H9 (cell line): ENCODE data around the gene CCDC88A. TPM values are rescaled to one million over a fixed set of nuclear protein-coding genes. Genes with fewer than 3 reads are reported as not detected.

Experiments
- DNase-seq: peaks from one replicate; pipeline ENCODE4 v3.0.0-alpha.2; 2017
- H2AFZ ChIP-seq: one replicate; pipeline ENCODE4 v1.6.1; 2013; ENCODE audit warnings: mild to moderate bottlenecking, low read length, control low read depth, moderate library complexity
- H2AK5ac ChIP-seq: 2 replicates; pipeline ENCODE4 v1.6.1; 2013; ENCODE audit warnings: low read length, control low read depth, mixed read lengths; ENCODE audit not compliant: insufficient read length
- H2BK120ac ChIP-seq: one replicate; pipeline ENCODE4 v1.6.1; 2013; ENCODE audit warnings: low read depth, mild to moderate bottlenecking, low read length, control low read depth, inconsistent platforms; ENCODE audit not compliant: poor library complexity, severe bottlenecking
- H2BK12ac ChIP-seq: 2 replicates; pipeline ENCODE4 v1.6.1; 2013; ENCODE audit warnings: low read length, control low read depth, mixed read lengths, low read depth; ENCODE audit not compliant: insufficient read length
- H2BK15ac ChIP-seq: 2 replicates; pipeline ENCODE4 v1.6.1; 2013; ENCODE audit warnings: low read depth, low read length, control low read depth
- H2BK20ac ChIP-seq: one replicate; pipeline ENCODE4 v1.6.1; 2013; ENCODE audit warnings: low read depth, mild to moderate bottlenecking, low read length, control low read depth, inconsistent platforms; ENCODE audit not compliant: poor library complexity, severe bottlenecking
- H2BK5ac ChIP-seq: 2 replicates; pipeline ENCODE4 v1.6.1; 2013; ENCODE audit warnings: low read length, control low read depth, mixed read lengths; ENCODE audit not compliant: insufficient read length
- H3K14ac ChIP-seq: 2 replicates; pipeline ENCODE4 v1.6.1; 2013; ENCODE audit warnings: low read length, control low read depth; ENCODE audit not compliant: insufficient read depth
- H3K18ac ChIP-seq: 2 replicates; pipeline ENCODE4 v1.6.1; 2013; ENCODE audit warnings: low read depth, mild to moderate bottlenecking, mixed read lengths, low read length, control low read depth; ENCODE audit not compliant: insufficient read length
- H3K23ac ChIP-seq: 2 replicates; pipeline ENCODE4 v1.6.1; 2013; ENCODE audit warnings: low read length, control low read depth, mixed read lengths, low read depth; ENCODE audit not compliant: insufficient read length
- H3K23me2 ChIP-seq: 2 replicates; pipeline ENCODE4 v1.6.1; 2013; ENCODE audit warnings: low read depth, mild to moderate bottlenecking, mixed read lengths, low read length, control low read depth; ENCODE audit not compliant: insufficient read length, poor library complexity, severe bottlenecking
- H3K27ac ChIP-seq: 2 replicates; pipeline ENCODE4 v1.5.1; 2013; ENCODE audit warnings: low read length, control low read depth, mixed read lengths, low read depth; ENCODE audit not compliant: insufficient read length
- H3K27me3 ChIP-seq: 2 replicates; pipeline ENCODE4 v1.6.1; 2013; ENCODE audit warnings: low read length, control low read depth, inconsistent platforms; ENCODE audit not compliant: insufficient read depth
- H3K4ac ChIP-seq: 2 replicates; pipeline ENCODE4 v1.6.1; 2013; ENCODE audit warnings: low read depth, mild to moderate bottlenecking, control low read depth, inconsistent platforms, low read length, moderate library complexity
- H3K4me1 ChIP-seq: 2 replicates; pipeline ENCODE4 v1.6.1; 2013; ENCODE audit warnings: low read length, control low read depth, inconsistent platforms; ENCODE audit not compliant: insufficient read depth
- H3K4me2 ChIP-seq: 2 replicates; pipeline ENCODE4 v1.6.1; 2013; ENCODE audit warnings: low read length, control low read depth, mixed read lengths; ENCODE audit not compliant: insufficient read length, insufficient read depth
- H3K56ac ChIP-seq: 2 replicates; pipeline ENCODE4 v1.6.1; 2013; ENCODE audit warnings: low read depth, mild to moderate bottlenecking, mixed read lengths, low read length, control low read depth; ENCODE audit not compliant: insufficient read length
- H3K79me1 ChIP-seq: 2 replicates; pipeline ENCODE4 v1.6.1; 2013; ENCODE audit warnings: low read depth, mild to moderate bottlenecking, moderate library complexity, low read length, control low read depth, inconsistent platforms; ENCODE audit not compliant: insufficient read depth, poor library complexity, severe bottlenecking
- H3K79me2 ChIP-seq: 2 replicates; pipeline ENCODE4 v1.6.1; 2013; ENCODE audit warnings: low read length, control low read depth, inconsistent platforms; ENCODE audit not compliant: insufficient read depth
- H3K9ac ChIP-seq: 2 replicates; pipeline ENCODE4 v1.6.1; 2013; ENCODE audit warnings: low read length, control low read depth, mixed read lengths; ENCODE audit not compliant: insufficient read length; ENCODE audit errors: extremely low read depth
- H3K9me3 ChIP-seq: one replicate; pipeline ENCODE4 v1.6.1; 2013; ENCODE audit warnings: low read depth, low read length, inconsistent platforms; ENCODE audit not compliant: control insufficient read depth
- H3T11ph ChIP-seq: one replicate; pipeline ENCODE4 v1.6.1; 2013; ENCODE audit warnings: mild to moderate bottlenecking, low read length, control low read depth, inconsistent platforms
- H4K20me1 ChIP-seq: one replicate; pipeline ENCODE4 v1.6.1; 2013; ENCODE audit not compliant: control insufficient read depth, insufficient read length, insufficient read depth
- H4K5ac ChIP-seq: 2 replicates; pipeline ENCODE4 v1.6.1; 2013; ENCODE audit warnings: low read depth, mild to moderate bottlenecking, mixed read lengths, low read length, control low read depth; ENCODE audit not compliant: insufficient read length
- H4K8ac ChIP-seq: replicated peaks from 2 replicates; pipeline ENCODE4 v1.6.1; 2013; ENCODE audit warnings: low read length, control low read depth, mixed read lengths, low read depth; ENCODE audit not compliant: insufficient read length
- H4K91ac ChIP-seq: 2 replicates; pipeline ENCODE4 v1.6.1; 2013; ENCODE audit warnings: low read depth, mild to moderate bottlenecking, moderate library complexity, mixed read lengths, low read length, control low read depth; ENCODE audit not compliant: insufficient read length
- H3K27ac Mint-ChIP-seq, 3 experiments: 2 replicates in 2 of 3; 3 replicates in 1 of 3; pipeline ENCODE4 v1.8.0; 2020 to 2021; ENCODE audit warnings: mixed read lengths in 3 of 3, mild to moderate bottlenecking in 1 of 3, moderate library complexity in 1 of 3
- H3K27me3 Mint-ChIP-seq: 2 replicates; pipeline ENCODE4 v1.8.0; 2021; ENCODE audit warnings: low read depth, mild to moderate bottlenecking, moderate library complexity, mixed read lengths
- H3K36me3 Mint-ChIP-seq, 3 experiments: 2 replicates in 2 of 3; 3 replicates in 1 of 3; pipeline ENCODE4 v1.8.0; 2020 to 2021; ENCODE audit warnings: low read depth in 3 of 3, mixed read lengths in 3 of 3; ENCODE audit not compliant: insufficient read depth in 1 of 3
- H3K4me1 Mint-ChIP-seq, 2 experiments: 2 replicates each; pipeline ENCODE4 v1.8.0; 2020; ENCODE audit warnings: mixed read lengths in 2 of 2
- H3K4me3 Mint-ChIP-seq, 2 experiments: 2 replicates in 1 of 2; 3 replicates in 1 of 2; pipeline ENCODE4 v1.8.0; 2020 to 2021; ENCODE audit warnings: mild to moderate bottlenecking in 2 of 2, mixed read lengths in 2 of 2, moderate library complexity in 1 of 2
- H3K9me3 Mint-ChIP-seq, 2 experiments: 2 replicates in 1 of 2; 3 replicates in 1 of 2; pipeline ENCODE4 v1.8.0; 2020; ENCODE audit warnings: mild to moderate bottlenecking in 2 of 2, mixed read lengths in 2 of 2, moderate library complexity in 1 of 2
- WGBS: extraction: QIAGEN DNeasy Blood & Tissue Kit; methylation state at CpG from one replicate; pipeline ENCODE4 v1.1.7; 2013; ENCODE audit warnings: missing lambda C conversion rate, low lambda C conversion rate, mixed read lengths; ENCODE audit not compliant: insufficient read length; ENCODE audit errors: extremely low coverage; 5-methylcytosine and 5-hydroxymethylcytosine counted together
- total RNA-seq: library from RNA; stranded (reverse); gene quantifications from 2 replicates; pipeline ENCODE4 v1.2.1, GENCODE V29; 2021
- TF ChIP-seq, protein P1 (sequence below): fragments of 200-600 bp; sonication (generic); conservative IDR thresholded peaks from 3 replicates; pipeline ENCODE4 v1.8.0; 2021; ENCODE audit warnings: antibody characterized with exemption, mild to moderate bottlenecking

Gene CCDC88A
- total RNA-seq, 1 experiment from 2014 or later = 91.8 TPM

DNA sequence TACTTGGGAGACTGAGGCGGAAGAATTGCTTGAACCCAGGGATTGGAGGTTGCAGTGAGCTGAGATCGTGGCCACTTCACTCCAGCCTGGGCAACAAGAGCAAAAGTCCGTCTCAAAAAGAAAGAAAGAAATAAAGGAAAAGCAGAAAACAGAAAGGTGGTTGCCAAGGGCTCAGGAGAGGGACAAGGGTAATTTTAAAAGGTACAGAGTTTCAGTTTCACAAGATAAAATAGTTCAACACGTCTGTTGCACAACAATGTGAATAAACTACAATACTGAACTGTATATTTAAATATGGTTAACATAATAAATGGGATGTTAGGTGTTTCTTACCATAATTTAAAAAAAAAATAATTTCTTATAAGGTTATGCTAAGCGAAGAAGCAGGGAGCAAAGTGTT, 174.2 kb downstream of the CCDC88A start:
- H3K4me3 Mint-ChIP-seq = no peak overlapping the region
- Histone ChIP-seq H4K91ac (no peak overlapping the region), H2BK120ac (no peak overlapping the region), H3K56ac (no peak overlapping the region), H2BK5ac (no peak overlapping the region), H3K14ac (no peak overlapping the region), H3K4ac (no peak overlapping the region), H3K4me1 (no peaks in the 10 kb centered on the region), H4K5ac (no peak overlapping the region), H3K27ac (no peak overlapping the region), H2BK20ac (no peak overlapping the region), H3T11ph (no peak overlapping the region), H4K8ac (no peak overlapping the region), H2BK15ac (no peak overlapping the region), H3K18ac (no peak overlapping the region), H2BK12ac (no peak overlapping the region), H3K79me2 (no peaks in the 10 kb centered on the region), H4K20me1 (no peaks in the 10 kb centered on the region), H3K23me2 (no peaks in the 10 kb centered on the region), H3K9me3 (no peaks in the 10 kb centered on the region), H3K27me3 (no peaks in the 10 kb centered on the region), H2AFZ (no peak overlapping the region), H3K23ac (no peak overlapping the region), H3K9ac (no peak overlapping the region), H3K4me2 (no peak overlapping the region), H2AK5ac (no peak overlapping the region), H3K79me1 (no peaks in the 10 kb centered on the region)
- no peaks in the 10 kb centered on the region for H3K27me3 Mint-ChIP-seq
- H3K9me3 Mint-ChIP-seq = no peaks in the 10 kb centered on the region
- no CpG with 5 or more reads among the region's 5 CpGs for WGBS
- no peaks in the 10 kb centered on the region for H3K4me1 Mint-ChIP-seq
- TF ChIP-seq, protein P1, sequence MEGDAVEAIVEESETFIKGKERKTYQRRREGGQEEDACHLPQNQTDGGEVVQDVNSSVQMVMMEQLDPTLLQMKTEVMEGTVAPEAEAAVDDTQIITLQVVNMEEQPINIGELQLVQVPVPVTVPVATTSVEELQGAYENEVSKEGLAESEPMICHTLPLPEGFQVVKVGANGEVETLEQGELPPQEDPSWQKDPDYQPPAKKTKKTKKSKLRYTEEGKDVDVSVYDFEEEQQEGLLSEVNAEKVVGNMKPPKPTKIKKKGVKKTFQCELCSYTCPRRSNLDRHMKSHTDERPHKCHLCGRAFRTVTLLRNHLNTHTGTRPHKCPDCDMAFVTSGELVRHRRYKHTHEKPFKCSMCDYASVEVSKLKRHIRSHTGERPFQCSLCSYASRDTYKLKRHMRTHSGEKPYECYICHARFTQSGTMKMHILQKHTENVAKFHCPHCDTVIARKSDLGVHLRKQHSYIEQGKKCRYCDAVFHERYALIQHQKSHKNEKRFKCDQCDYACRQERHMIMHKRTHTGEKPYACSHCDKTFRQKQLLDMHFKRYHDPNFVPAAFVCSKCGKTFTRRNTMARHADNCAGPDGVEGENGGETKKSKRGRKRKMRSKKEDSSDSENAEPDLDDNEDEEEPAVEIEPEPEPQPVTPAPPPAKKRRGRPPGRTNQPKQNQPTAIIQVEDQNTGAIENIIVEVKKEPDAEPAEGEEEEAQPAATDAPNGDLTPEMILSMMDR = no peak
- DNase-seq = no peak
- no peak overlapping the region for H3K27ac Mint-ChIP-seq
- H3K36me3 Mint-ChIP-seq = peaks cover 5 to 65% (median 24%) of the 10 kb centered on the region in 3 experiments; a peak in 6 of 7 replicates
